Panc1 (cell line): Measurements from ENCODE around the gene SAT1.

Experiments used
- CTCF ChIP-seq: fragments of 450-650 bp; IDR thresholded peaks from 2 replicates; pipeline ENCODE4 v1.5.1; 2017; ENCODE audit warnings: mild to moderate bottlenecking
- SIN3A ChIP-seq: IDR thresholded peaks from 2 replicates; pipeline ENCODE4 v1.6.1; 2012; ENCODE audit warnings: low read depth, mild to moderate bottlenecking, low read length, moderate library complexity, borderline replicate concordance; ENCODE audit not compliant: insufficient read depth

GRCh38 chrX:23764188-23764984 is 18.6 kb upstream of the SAT1 start:
- TF ChIP-seq CTCF: no peak
- no peak for TF ChIP-seq SIN3A
